Upper lobe of left lung (tissue), 6 donors: ENCODE results near the gene GRIK2. TPM values are rescaled to one million over a fixed set of nuclear protein-coding genes. Genes with fewer than 3 reads are reported as not detected.

ENCODE experiments used
- ATAC-seq, 2 donors: fragments of 200-7000 bp; cut with Tn5 transposase; one replicate each; pipeline ENCODE4 v1.9.1; 2022; ENCODE audit warnings: mild to moderate bottlenecking in 2 of 2, moderate library complexity in 2 of 2; ENCODE audit not compliant: low FRiP score in 2 of 2
- DNase-seq, 2 donors: peaks; one replicate each; pipeline ENCODE4 v3.0.0-alpha.2; 2019 to 2020
- H3K27ac ChIP-seq, 4 donors: fragments of 200-600 bp; sonication (generic); one replicate each; pipeline ENCODE4 v1.5.1; 2016 to 2019
- H3K27me3 ChIP-seq, 4 donors: fragments of 200-600 bp; sonication (generic); one replicate each; pipeline ENCODE4 v1.5.1; 2017 to 2019
- H3K36me3 ChIP-seq, 4 donors: fragments of 200-600 bp; sonication (generic); one replicate each; pipeline ENCODE4 v1.5.1; 2016 to 2019
- H3K4me1 ChIP-seq, 4 donors: fragments of 200-600 bp; sonication (generic); one replicate each; pipeline ENCODE4 v1.5.1; 2018 to 2019
- H3K4me3 ChIP-seq, 4 donors: fragments of 200-600 bp; sonication (generic); one replicate each; pipeline ENCODE4 v1.5.1; 2017 to 2019; ENCODE audit warnings: mild to moderate bottlenecking in 2 of 4, moderate library complexity in 1 of 4
- H3K9me3 ChIP-seq, 4 donors: fragments of 200-600 bp; sonication (generic); one replicate each; pipeline ENCODE4 v1.5.1; 2018 to 2019
- EP300 ChIP-seq, 4 donors: sonication (generic); formaldehyde crosslinking; IDR thresholded peaks; one replicate each; pipeline ENCODE4 v1.5.1; 2017; ENCODE audit warnings: antibody characterized with exemption in 4 of 4, control low read depth in 2 of 4
- POLR2A ChIP-seq, 4 donors: fragments of 450-650 bp; IDR thresholded peaks; one replicate each; pipeline ENCODE4 v1.5.1; 2016 to 2017; ENCODE audit warnings: antibody characterized with exemption in 4 of 4, mild to moderate bottlenecking in 2 of 4
- POLR2AphosphoS5 ChIP-seq, 2 donors: sonication (generic); formaldehyde crosslinking; IDR thresholded peaks; one replicate each; pipeline ENCODE4 v1.5.1; 2017; ENCODE audit warnings: antibody characterized with exemption in 2 of 2
- WGBS, 2 donors: methylation state at CpG; one replicate each; pipeline ENCODE4 v1.1.5; 2017 to 2018; 5-methylcytosine and 5-hydroxymethylcytosine counted together
- total RNA-seq, 6 donors: library from RNA; depleted of rRNA in 4 of 6; stranded (reverse); fragments of >200 nt in 4 of 6; gene quantifications; one replicate each; pipeline versions ENCODE4 v1.1.0 to v1.2.1, GENCODE V29; 2016 to 2021
- TF ChIP-seq, protein P1 (sequence below), 6 experiments: fragments of 450-650 bp in 4 of 6; fragments of 200-600 bp in 2 of 6; sonication (generic) in 2 of 6; IDR thresholded peaks; one replicate each; pipeline ENCODE4 v1.5.1; 2016 to 2019; ENCODE audit warnings: antibody characterized with exemption in 6 of 6
- donor health status: DM: no; HTN: no; CAD: no; lungs with moderate emphysema.
- donor health status: DM: no; HTN: yes; CAD: no; lungs with severe emphysema.

GRIK2 gene
- total RNA-seq, 6 donors from 2014 or later, result 0.07 to 1.2 (median 0.50) TPM; not detected in 2

DNA sequence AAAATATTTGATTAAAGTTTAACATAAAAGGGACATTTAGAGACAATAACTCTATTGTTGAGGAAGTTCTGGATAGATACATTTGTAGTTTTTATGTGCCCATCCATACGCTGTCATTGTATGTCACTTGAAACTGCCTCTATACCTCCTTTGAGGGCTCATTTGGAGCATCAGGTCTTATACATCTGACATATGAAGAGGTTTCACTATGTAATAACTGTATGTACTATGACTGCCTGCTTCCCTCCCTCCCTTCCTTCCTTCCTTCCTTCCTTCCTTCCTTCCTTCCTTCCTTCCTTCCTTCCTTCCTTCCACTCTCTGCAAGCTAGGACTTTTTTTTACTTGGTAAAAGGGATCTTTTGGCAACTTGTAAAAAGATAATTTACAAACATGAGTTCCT is 657.5 kb downstream of the GRIK2 start:
- no peak for TF ChIP-seq POLR2AphosphoS5 (IDR thresholded peaks at IDR 0.05)
- TF ChIP-seq, protein P1, sequence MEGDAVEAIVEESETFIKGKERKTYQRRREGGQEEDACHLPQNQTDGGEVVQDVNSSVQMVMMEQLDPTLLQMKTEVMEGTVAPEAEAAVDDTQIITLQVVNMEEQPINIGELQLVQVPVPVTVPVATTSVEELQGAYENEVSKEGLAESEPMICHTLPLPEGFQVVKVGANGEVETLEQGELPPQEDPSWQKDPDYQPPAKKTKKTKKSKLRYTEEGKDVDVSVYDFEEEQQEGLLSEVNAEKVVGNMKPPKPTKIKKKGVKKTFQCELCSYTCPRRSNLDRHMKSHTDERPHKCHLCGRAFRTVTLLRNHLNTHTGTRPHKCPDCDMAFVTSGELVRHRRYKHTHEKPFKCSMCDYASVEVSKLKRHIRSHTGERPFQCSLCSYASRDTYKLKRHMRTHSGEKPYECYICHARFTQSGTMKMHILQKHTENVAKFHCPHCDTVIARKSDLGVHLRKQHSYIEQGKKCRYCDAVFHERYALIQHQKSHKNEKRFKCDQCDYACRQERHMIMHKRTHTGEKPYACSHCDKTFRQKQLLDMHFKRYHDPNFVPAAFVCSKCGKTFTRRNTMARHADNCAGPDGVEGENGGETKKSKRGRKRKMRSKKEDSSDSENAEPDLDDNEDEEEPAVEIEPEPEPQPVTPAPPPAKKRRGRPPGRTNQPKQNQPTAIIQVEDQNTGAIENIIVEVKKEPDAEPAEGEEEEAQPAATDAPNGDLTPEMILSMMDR (IDR thresholded peaks at IDR 0.05), result no peak
- no peak for TF ChIP-seq POLR2A (IDR thresholded peaks at IDR 0.05)
- TF ChIP-seq EP300 (IDR thresholded peaks at IDR 0.05), result no peak
- no peaks in the 10 kb centered on the region for H3K36me3 ChIP-seq
- WGBS, 2 donors, result 96 to 97% methylated on average over 1 of the region's 1 CpG
- H3K9me3 ChIP-seq, result no peaks in the 10 kb centered on the region
- H3K4me3 ChIP-seq, result no peak overlapping the region
- H3K27me3 ChIP-seq, result no peaks in the 10 kb centered on the region
- ATAC-seq (no peak), DNase-seq (no peak)
- no peaks in the 10 kb centered on the region for H3K4me1 ChIP-seq
- H3K27ac ChIP-seq, result no peak overlapping the region

GRCh38 chr6:102051720-102052119 is 658.2 kb downstream of the GRIK2 start:
- no peaks in the 10 kb centered on the region for H3K4me1 ChIP-seq
- 88 to 91% methylated on average over 1 of the region's 1 CpG for WGBS, 2 donors
- no peaks in the 10 kb centered on the region for H3K36me3 ChIP-seq
- ATAC-seq, result no peak
- no peak for DNase-seq
- no peak for TF ChIP-seq POLR2A (IDR thresholded peaks at IDR 0.05)
- TF ChIP-seq POLR2AphosphoS5 (IDR thresholded peaks at IDR 0.05), result no peak
- TF ChIP-seq, protein P1 (IDR thresholded peaks at IDR 0.05), result no peak
- TF ChIP-seq EP300 (IDR thresholded peaks at IDR 0.05), result no peak
- H3K9me3 ChIP-seq, result no peaks in the 10 kb centered on the region
- no peak overlapping the region for H3K4me3 ChIP-seq
- no peak overlapping the region for H3K27ac ChIP-seq
- no peaks in the 10 kb centered on the region for H3K27me3 ChIP-seq

DNA sequence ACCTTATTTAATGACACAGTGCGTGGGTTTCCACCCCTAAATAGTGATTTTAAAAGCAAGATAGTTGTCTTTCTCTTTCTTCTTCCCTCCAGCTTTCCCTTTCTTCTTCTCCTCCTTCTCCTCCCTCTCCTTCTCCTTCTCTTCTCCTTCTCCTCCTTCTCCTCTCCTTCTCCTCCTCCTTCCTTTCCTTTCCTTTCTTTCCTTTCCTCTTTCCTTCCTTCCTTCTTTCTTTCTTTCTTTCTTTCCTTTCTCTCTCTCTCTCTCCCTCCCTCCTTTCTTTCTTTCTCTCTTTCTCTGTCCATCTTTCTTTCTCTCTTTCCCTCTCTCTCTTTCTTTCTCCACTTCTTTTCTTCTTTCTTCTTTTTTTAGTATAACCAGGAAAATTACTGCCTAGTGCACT is 670.6 kb downstream of the GRIK2 start:
- no peaks in the 10 kb centered on the region for H3K9me3 ChIP-seq
- TF ChIP-seq POLR2AphosphoS5 (IDR thresholded peaks at IDR 0.05) (no peak), EP300 (IDR thresholded peaks at IDR 0.05) (no peak), POLR2A (IDR thresholded peaks at IDR 0.05) (no peak)
- 61 to 64% methylated on average over 1 of the region's 1 CpG for WGBS, 2 donors
- DNase-seq, result no peak
- no peaks in the 10 kb centered on the region for H3K27me3 ChIP-seq
- no peaks in the 10 kb centered on the region for H3K4me1 ChIP-seq
- H3K36me3 ChIP-seq, result no peaks in the 10 kb centered on the region
- no peak overlapping the region for H3K27ac ChIP-seq
- ATAC-seq, result no peak
- no peak overlapping the region for H3K4me3 ChIP-seq

- H3K27me3 ChIP-seq, result no peaks in the 10 kb centered on the region
- H3K9me3 ChIP-seq, result no peaks in the 10 kb centered on the region
- no peak for ATAC-seq
- DNase-seq, result no peak
- no peaks in the 10 kb centered on the region for H3K4me1 ChIP-seq
- no peaks in the 10 kb centered on the region for H3K36me3 ChIP-seq
- no peak for TF ChIP-seq POLR2AphosphoS5 (IDR thresholded peaks at IDR 0.05)
- TF ChIP-seq, protein P1 (IDR thresholded peaks at IDR 0.05), result no peak
- TF ChIP-seq POLR2A (IDR thresholded peaks at IDR 0.05), result no peak
- no peak for TF ChIP-seq EP300 (IDR thresholded peaks at IDR 0.05)
- H3K27ac ChIP-seq, result no peak overlapping the region
- no peak overlapping the region for H3K4me3 ChIP-seq
- 44 to 73% methylated on average over 1 of the region's 1 CpG for WGBS, 2 donors
These were observed 672.8 kb downstream of the GRIK2 start for GRCh38 chr6:102066301-102066700.

GRCh38 chr6:102068349-102068929 is 674.9 kb downstream of the GRIK2 start:
- Histone ChIP-seq H3K27ac (no peak overlapping the region), H3K4me3 (no peak overlapping the region), H3K4me1 (no peaks in the 10 kb centered on the region), H3K27me3 (no peaks in the 10 kb centered on the region), H3K36me3 (no peaks in the 10 kb centered on the region), H3K9me3 (no peaks in the 10 kb centered on the region)
- no peak for DNase-seq
- TF ChIP-seq, protein P1 (IDR thresholded peaks at IDR 0.05), result no peak
- TF ChIP-seq EP300 (IDR thresholded peaks at IDR 0.05), result no peak
- no peak for TF ChIP-seq POLR2AphosphoS5 (IDR thresholded peaks at IDR 0.05)
- TF ChIP-seq POLR2A (IDR thresholded peaks at IDR 0.05), result no peak
- no peak for ATAC-seq
- WGBS, 2 donors, result 75 to 78% methylated on average over 7 of the region's 7 CpGs
